Erythroblast (primary cell): ENCODE results near the gene ATP6V0A4.

Source experiments
- GATA1 ChIP-seq: IDR thresholded peaks from 2 replicates; pipeline ENCODE4 v1.6.1; 2011; ENCODE audit warnings: low read depth, mild to moderate bottlenecking, control low read depth, low read length, moderate library complexity
- POLR2A ChIP-seq: IDR thresholded peaks from 2 replicates; pipeline ENCODE4 v1.6.1; 2011; ENCODE audit warnings: mild to moderate bottlenecking, low read length

- no peak for TF ChIP-seq POLR2A
- no peak for TF ChIP-seq GATA1
Measured at GRCh38 chr7:138656952-138657351, 141.0 kb downstream of the ATP6V0A4 start.
